Transverse colon (tissue), 4 donors: Measurements from ENCODE around the gene TBC1D9.

ENCODE experiments used
- POLR2AphosphoS5 ChIP-seq, 3 donors: sonication (generic); formaldehyde crosslinking; IDR thresholded peaks; one replicate each; pipeline ENCODE4 v1.6.1; 2016; ENCODE audit warnings: antibody characterized with exemption in 3 of 3
- TF ChIP-seq, protein P1 (sequence below), 5 experiments: fragments of 200-600 bp in 3 of 5; fragments of 450-650 bp in 2 of 5; sonication (generic) in 3 of 5; IDR thresholded peaks; 1 replicate in 2 of 5; 2 replicates in 3 of 5; pipeline ENCODE4 v1.5.1; 2016 to 2017; ENCODE audit warnings: antibody characterized with exemption in 5 of 5, inconsistent platforms in 3 of 5, mild to moderate bottlenecking in 2 of 5, moderate library complexity in 1 of 5

DNA sequence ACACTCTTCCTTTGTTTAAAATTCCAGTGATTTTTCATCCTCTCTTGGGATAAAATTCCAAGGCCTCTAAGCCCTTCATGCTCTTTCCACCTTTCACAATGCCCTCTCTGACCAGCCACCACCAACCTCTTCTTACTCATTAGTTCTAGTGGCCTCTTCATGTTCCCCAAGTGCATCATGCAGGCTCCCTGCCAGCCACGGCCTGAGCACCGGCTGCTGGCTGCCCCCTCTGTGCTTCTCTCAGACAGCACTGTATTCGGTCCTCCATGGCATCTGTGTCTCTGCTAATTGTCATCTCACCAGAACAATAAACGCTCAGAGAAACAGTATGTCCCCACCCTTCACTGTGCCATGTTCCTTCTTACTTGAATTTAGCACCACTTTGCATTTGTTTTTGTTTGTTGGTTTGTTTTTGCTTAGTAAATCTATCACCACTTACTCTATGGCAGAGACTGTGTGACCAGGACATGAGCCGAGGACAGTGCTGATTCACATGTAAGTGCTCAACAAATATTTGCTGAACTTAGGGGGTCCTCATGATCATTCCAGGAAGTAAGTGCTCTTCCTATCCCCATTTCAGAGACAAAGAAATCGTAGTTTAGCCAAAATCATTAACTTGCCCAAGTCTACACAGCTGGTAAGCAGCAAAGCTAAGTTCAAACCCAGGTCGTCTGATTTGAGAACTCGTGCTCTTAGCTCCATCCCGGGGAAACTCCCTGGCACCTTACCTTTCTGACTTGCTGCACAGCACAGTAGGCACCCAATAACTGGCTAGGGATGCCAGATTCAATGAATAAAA, 110.4 kb downstream of the TBC1D9 start:
- TF ChIP-seq, protein P1, sequence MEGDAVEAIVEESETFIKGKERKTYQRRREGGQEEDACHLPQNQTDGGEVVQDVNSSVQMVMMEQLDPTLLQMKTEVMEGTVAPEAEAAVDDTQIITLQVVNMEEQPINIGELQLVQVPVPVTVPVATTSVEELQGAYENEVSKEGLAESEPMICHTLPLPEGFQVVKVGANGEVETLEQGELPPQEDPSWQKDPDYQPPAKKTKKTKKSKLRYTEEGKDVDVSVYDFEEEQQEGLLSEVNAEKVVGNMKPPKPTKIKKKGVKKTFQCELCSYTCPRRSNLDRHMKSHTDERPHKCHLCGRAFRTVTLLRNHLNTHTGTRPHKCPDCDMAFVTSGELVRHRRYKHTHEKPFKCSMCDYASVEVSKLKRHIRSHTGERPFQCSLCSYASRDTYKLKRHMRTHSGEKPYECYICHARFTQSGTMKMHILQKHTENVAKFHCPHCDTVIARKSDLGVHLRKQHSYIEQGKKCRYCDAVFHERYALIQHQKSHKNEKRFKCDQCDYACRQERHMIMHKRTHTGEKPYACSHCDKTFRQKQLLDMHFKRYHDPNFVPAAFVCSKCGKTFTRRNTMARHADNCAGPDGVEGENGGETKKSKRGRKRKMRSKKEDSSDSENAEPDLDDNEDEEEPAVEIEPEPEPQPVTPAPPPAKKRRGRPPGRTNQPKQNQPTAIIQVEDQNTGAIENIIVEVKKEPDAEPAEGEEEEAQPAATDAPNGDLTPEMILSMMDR (IDR thresholded peaks at IDR 0.05), result no peak
- no peak for TF ChIP-seq POLR2AphosphoS5 (IDR thresholded peaks at IDR 0.05)
